ENCODE results near the gene CPT2. TPM values are rescaled to one million over a fixed set of nuclear protein-coding genes. Genes with fewer than 3 reads are reported as not detected.

The CPT2 gene
- total and polyA plus RNA-seq, 4 donors, result 27.4 to 109 (median 74.8) TPM

GRCh38 chr1:53207726-53208125 lies 11.1 kb downstream of the CPT2 start (continued):
- no peak for TF ChIP-seq REST (IDR thresholded peaks at IDR 0.05)
- no peak for TF ChIP-seq ATF3 (IDR thresholded peaks at IDR 0.05)
- no peak for TF ChIP-seq EGR1 (IDR thresholded peaks at IDR 0.05; ENCODE audit: low read depth in 2 of 2)
- no peak for TF ChIP-seq NR2F2 (IDR thresholded peaks at IDR 0.05)
- no peak for TF ChIP-seq TAF1 (conservative IDR thresholded peaks at IDR 0.05)
- TF ChIP-seq RAD21 (IDR thresholded peaks at IDR 0.05), result no peak

GRCh38 chr1:53210352-53210751 lies 13.7 kb downstream of the CPT2 start:
- peaks cover 0 to 6% (median under 1%) of the 10 kb centered on the region in 4 donors for H3K9me3 ChIP-seq (ENCODE audit: control insufficient read depth in 4 of 4, low read length in 3 of 4)
- H3K9ac ChIP-seq (ENCODE audit: low read depth in 1 of 2, low read length in 2 of 2), result no peak overlapping the region
- no peak overlapping the region for H3K4me3 ChIP-seq (ENCODE audit: low read depth in 1 of 3, low read length in 3 of 3)
- peaks cover 21 to 77% (median 69%) of the 10 kb centered on the region in 4 donors for H3K36me3 ChIP-seq (ENCODE audit: control insufficient read depth in 4 of 4, insufficient read depth in 3 of 4, low read depth in 1 of 4, low read length in 3 of 4)
- no peak for DNase-seq (ENCODE audit: low spot score)
- H3K4me1 ChIP-seq (ENCODE audit: control insufficient read depth in 4 of 4, insufficient read depth in 4 of 4, low read length in 3 of 4), result no peaks in the 10 kb centered on the region
- H3K27ac ChIP-seq (ENCODE audit: low read depth in 1 of 2, low read length in 2 of 2), result no peak overlapping the region
- TF ChIP-seq YY1 (IDR thresholded peaks at IDR 0.05) (no peak), FOXA2 (IDR thresholded peaks at IDR 0.05) (no peak), ATF3 (IDR thresholded peaks at IDR 0.05) (no peak), GABPA (IDR thresholded peaks at IDR 0.05 in 1 of 2, conservative IDR thresholded peaks at IDR 0.05 in 1 of 2) (no peak), JUND (IDR thresholded peaks at IDR 0.05) (no peak), RXRA (IDR thresholded peaks at IDR 0.05) (no peak), RAD21 (IDR thresholded peaks at IDR 0.05) (no peak), REST (IDR thresholded peaks at IDR 0.05) (no peak), FOXA1 (IDR thresholded peaks at IDR 0.05) (no peak), NR2F2 (IDR thresholded peaks at IDR 0.05) (no peak), ZBTB33 (IDR thresholded peaks at IDR 0.05) (no peak)
- WGBS, result 96% methylated on average over 7 of the region's 7 CpGs
- H3K27me3 ChIP-seq (ENCODE audit: control insufficient read depth in 4 of 4, insufficient read depth in 4 of 4, low read length in 3 of 4), result no peaks in the 10 kb centered on the region

All from liver (tissue), 9 donors.